ENCODE measurements around the gene BMX. TPM values are rescaled to one million over a fixed set of nuclear protein-coding genes. Genes with fewer than 3 reads are reported as not detected.
A peak's percentile ranks its signal among the peaks of the same experiment; 100 is the strongest.

The BMX gene
- total RNA-seq, 1 experiment from 2014 or later = not detected

DNA sequence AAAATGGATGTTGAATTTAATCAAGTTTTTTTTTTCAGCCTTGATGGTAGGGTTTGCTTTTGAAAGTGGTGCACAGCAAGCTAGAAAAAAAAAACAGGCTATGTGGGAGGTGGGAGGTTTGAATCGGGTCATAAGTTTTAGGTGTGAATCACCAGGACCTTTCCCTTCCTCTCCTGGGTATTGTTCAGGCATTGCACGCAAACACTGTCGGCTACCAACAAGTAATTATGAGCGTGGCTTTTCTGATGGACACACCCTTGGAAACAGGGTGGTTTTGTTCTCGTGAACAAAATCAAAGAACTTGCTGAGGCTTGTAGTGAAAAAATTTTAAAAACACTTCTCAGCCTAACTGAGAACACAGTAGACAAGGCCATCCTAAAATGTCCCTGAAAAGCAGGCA is 25.6 kb upstream of the BMX start:
- H3K79me1 ChIP-seq (ENCODE audit: insufficient read depth, low read depth, low read length, poor library complexity, severe bottlenecking) = no peaks in the 10 kb centered on the region
- H3K27ac Mint-ChIP-seq = peak overlapping the region; percentile 49 to 96 (median 79); a peak in 5 of 7 replicates

More for the DNA sequence above, 25.6 kb upstream of the BMX start:
- Histone ChIP-seq H3K4ac (ENCODE audit: low read depth, low read length) (no peak overlapping the region), H3K14ac (ENCODE audit: insufficient read depth, low read length) (no peak overlapping the region), H3K27me3 (ENCODE audit: insufficient read depth, low read length) (no peaks in the 10 kb centered on the region), H2BK12ac (ENCODE audit: insufficient read length, low read depth, low read length) (no peak overlapping the region), H3T11ph (ENCODE audit: low read length) (no peak overlapping the region), H4K5ac (ENCODE audit: insufficient read length, low read depth, low read length) (no peak overlapping the region), H2BK20ac (ENCODE audit: low read depth, low read length, poor library complexity, severe bottlenecking) (no peak overlapping the region), H2BK15ac (ENCODE audit: low read depth, low read length) (no peak overlapping the region), H2BK120ac (ENCODE audit: low read depth, low read length, poor library complexity, severe bottlenecking) (no peak overlapping the region), H2AFZ (ENCODE audit: low read length) (no peak overlapping the region), H3K9me3 (ENCODE audit: control insufficient read depth, low read depth, low read length) (no peaks in the 10 kb centered on the region), H4K8ac (replicated peaks; ENCODE audit: insufficient read length, low read depth, low read length) (no peak overlapping the region), H3K79me2 (ENCODE audit: insufficient read depth, low read length) (no peaks in the 10 kb centered on the region), H3K56ac (ENCODE audit: insufficient read length, low read depth, low read length) (no peak overlapping the region), H3K23me2 (ENCODE audit: insufficient read length, low read depth, low read length, poor library complexity, severe bottlenecking) (no peaks in the 10 kb centered on the region), H4K91ac (ENCODE audit: insufficient read length, low read depth, low read length) (no peak overlapping the region), H2AK5ac (ENCODE audit: insufficient read length, low read length) (no peak overlapping the region), H3K23ac (ENCODE audit: insufficient read length, low read depth, low read length) (no peak overlapping the region), H3K18ac (ENCODE audit: insufficient read length, low read depth, low read length) (peak overlapping the region; percentile 3), H3K4me1 (ENCODE audit: insufficient read depth, low read length) (peaks cover 7% of the 10 kb centered on the region; the same call in 1 of the 2 replicates), H2BK5ac (ENCODE audit: insufficient read length, low read length) (no peak overlapping the region), H4K20me1 (ENCODE audit: control insufficient read depth, insufficient read depth, insufficient read length) (no peaks in the 10 kb centered on the region), H3K4me2 (ENCODE audit: insufficient read depth, insufficient read length, low read length) (peak overlapping the region; percentile 13), H3K9ac (ENCODE audit: extremely low read depth, insufficient read length, low read length) (no peak overlapping the region), H3K27ac (ENCODE audit: insufficient read length, low read depth, low read length) (peak overlapping the region; percentile 62)
- no peaks in the 10 kb centered on the region for H3K27me3 Mint-ChIP-seq (ENCODE audit: low read depth)
- peaks cover 3 to 11% (median 5%) of the 10 kb centered on the region in 3 experiments; a peak in 6 of 7 replicates for H3K36me3 Mint-ChIP-seq (ENCODE audit: insufficient read depth in 1 of 3, low read depth in 3 of 3)
- 0 out of 5 replicates have a peak, but pooled peaks cover 0 to under 1% of the 10 kb centered on the region in 2 experiments for H3K9me3 Mint-ChIP-seq
- TF ChIP-seq, protein P1, sequence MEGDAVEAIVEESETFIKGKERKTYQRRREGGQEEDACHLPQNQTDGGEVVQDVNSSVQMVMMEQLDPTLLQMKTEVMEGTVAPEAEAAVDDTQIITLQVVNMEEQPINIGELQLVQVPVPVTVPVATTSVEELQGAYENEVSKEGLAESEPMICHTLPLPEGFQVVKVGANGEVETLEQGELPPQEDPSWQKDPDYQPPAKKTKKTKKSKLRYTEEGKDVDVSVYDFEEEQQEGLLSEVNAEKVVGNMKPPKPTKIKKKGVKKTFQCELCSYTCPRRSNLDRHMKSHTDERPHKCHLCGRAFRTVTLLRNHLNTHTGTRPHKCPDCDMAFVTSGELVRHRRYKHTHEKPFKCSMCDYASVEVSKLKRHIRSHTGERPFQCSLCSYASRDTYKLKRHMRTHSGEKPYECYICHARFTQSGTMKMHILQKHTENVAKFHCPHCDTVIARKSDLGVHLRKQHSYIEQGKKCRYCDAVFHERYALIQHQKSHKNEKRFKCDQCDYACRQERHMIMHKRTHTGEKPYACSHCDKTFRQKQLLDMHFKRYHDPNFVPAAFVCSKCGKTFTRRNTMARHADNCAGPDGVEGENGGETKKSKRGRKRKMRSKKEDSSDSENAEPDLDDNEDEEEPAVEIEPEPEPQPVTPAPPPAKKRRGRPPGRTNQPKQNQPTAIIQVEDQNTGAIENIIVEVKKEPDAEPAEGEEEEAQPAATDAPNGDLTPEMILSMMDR (conservative IDR thresholded peaks at IDR 0.05) = no peak
- H3K4me1 Mint-ChIP-seq = peaks cover 22 to 23% of the 10 kb centered on the region in 2 experiments
- DNase-seq = no peak
- H3K4me3 Mint-ChIP-seq = no peak overlapping the region
- no CpG with 5 or more reads among the region's 5 CpGs for WGBS (ENCODE audit: extremely low coverage, insufficient read length, low lambda C conversion rate)

All from H9 (cell line).